ENCODE results near the gene MRPL19.

Gene MRPL19

DNA sequence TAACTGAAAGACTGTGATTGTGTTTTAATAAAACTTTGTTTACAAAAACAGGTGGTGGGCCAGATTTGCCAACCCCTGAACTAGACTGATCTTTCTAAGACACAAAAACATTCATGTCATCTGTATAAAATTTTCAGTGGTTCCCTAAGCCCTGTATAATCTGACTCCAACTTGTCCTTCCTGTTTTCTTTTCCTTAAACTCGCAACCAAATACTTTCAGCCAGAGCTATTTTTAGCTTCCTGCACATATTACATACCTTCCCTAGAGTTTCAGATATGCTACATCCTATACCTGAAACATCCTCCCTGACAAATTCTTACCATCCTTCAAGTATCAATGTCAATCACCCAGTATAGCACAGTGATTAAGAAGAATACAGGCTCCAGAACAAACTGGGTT lies 59.3 kb downstream of the MRPL19 start:
- Histone ChIP-seq H3K27ac (replicated peaks) (no peak overlapping the region), H3K4me3 (replicated peaks; ENCODE audit: insufficient read depth, low read length) (no peak overlapping the region), H3K27me3 (ENCODE audit: insufficient read depth, poor library complexity, severe bottlenecking) (no peaks in the 10 kb centered on the region)
- no peak for TF ChIP-seq POLR2AphosphoS5 (IDR thresholded peaks at IDR 0.05; ENCODE audit: low read depth)
- TF ChIP-seq GABPA (IDR thresholded peaks at IDR 0.05; ENCODE audit: low read depth) = no peak
- TF ChIP-seq SPI1 (IDR thresholded peaks at IDR 0.05; ENCODE audit: borderline replicate concordance, low read depth) = no peak
- TF ChIP-seq, protein P1, sequence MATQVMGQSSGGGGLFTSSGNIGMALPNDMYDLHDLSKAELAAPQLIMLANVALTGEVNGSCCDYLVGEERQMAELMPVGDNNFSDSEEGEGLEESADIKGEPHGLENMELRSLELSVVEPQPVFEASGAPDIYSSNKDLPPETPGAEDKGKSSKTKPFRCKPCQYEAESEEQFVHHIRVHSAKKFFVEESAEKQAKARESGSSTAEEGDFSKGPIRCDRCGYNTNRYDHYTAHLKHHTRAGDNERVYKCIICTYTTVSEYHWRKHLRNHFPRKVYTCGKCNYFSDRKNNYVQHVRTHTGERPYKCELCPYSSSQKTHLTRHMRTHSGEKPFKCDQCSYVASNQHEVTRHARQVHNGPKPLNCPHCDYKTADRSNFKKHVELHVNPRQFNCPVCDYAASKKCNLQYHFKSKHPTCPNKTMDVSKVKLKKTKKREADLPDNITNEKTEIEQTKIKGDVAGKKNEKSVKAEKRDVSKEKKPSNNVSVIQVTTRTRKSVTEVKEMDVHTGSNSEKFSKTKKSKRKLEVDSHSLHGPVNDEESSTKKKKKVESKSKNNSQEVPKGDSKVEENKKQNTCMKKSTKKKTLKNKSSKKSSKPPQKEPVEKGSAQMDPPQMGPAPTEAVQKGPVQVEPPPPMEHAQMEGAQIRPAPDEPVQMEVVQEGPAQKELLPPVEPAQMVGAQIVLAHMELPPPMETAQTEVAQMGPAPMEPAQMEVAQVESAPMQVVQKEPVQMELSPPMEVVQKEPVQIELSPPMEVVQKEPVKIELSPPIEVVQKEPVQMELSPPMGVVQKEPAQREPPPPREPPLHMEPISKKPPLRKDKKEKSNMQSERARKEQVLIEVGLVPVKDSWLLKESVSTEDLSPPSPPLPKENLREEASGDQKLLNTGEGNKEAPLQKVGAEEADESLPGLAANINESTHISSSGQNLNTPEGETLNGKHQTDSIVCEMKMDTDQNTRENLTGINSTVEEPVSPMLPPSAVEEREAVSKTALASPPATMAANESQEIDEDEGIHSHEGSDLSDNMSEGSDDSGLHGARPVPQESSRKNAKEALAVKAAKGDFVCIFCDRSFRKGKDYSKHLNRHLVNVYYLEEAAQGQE (IDR thresholded peaks at IDR 0.05; ENCODE audit: insufficient replicate concordance, low read depth) = no peak
- TF ChIP-seq, protein P2, sequence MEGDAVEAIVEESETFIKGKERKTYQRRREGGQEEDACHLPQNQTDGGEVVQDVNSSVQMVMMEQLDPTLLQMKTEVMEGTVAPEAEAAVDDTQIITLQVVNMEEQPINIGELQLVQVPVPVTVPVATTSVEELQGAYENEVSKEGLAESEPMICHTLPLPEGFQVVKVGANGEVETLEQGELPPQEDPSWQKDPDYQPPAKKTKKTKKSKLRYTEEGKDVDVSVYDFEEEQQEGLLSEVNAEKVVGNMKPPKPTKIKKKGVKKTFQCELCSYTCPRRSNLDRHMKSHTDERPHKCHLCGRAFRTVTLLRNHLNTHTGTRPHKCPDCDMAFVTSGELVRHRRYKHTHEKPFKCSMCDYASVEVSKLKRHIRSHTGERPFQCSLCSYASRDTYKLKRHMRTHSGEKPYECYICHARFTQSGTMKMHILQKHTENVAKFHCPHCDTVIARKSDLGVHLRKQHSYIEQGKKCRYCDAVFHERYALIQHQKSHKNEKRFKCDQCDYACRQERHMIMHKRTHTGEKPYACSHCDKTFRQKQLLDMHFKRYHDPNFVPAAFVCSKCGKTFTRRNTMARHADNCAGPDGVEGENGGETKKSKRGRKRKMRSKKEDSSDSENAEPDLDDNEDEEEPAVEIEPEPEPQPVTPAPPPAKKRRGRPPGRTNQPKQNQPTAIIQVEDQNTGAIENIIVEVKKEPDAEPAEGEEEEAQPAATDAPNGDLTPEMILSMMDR (IDR thresholded peaks at IDR 0.05; ENCODE audit: insufficient read depth, low read length) = no peak
- DNase-seq (ENCODE audit: low read depth in 1 of 2, low spot score in 1 of 2) = no peak

GRCh38 chr2:75707901-75708300 lies 61.3 kb downstream of the MRPL19 start:
- TF ChIP-seq SPI1 (IDR thresholded peaks at IDR 0.05; ENCODE audit: borderline replicate concordance, low read depth) (no peak), GABPA (IDR thresholded peaks at IDR 0.05; ENCODE audit: low read depth) (no peak), POLR2AphosphoS5 (IDR thresholded peaks at IDR 0.05; ENCODE audit: low read depth) (no peak)
- TF ChIP-seq, protein P2 (IDR thresholded peaks at IDR 0.05; ENCODE audit: insufficient read depth, low read length) = no peak
- TF ChIP-seq, protein P1 (IDR thresholded peaks at IDR 0.05; ENCODE audit: insufficient replicate concordance, low read depth) = no peak
- H3K27me3 ChIP-seq (ENCODE audit: insufficient read depth, poor library complexity, severe bottlenecking) = no peaks in the 10 kb centered on the region
- no peak overlapping the region for H3K27ac ChIP-seq (replicated peaks)
- H3K4me3 ChIP-seq (replicated peaks; ENCODE audit: insufficient read depth, low read length) = no peak overlapping the region
- DNase-seq (ENCODE audit: low read depth in 1 of 2, low spot score in 1 of 2) = no peak

- DNase-seq (ENCODE audit: low read depth in 1 of 2, low spot score in 1 of 2) = no peak
- Histone ChIP-seq H3K4me3 (replicated peaks; ENCODE audit: insufficient read depth, low read length) (0 out of 2 replicates have a peak overlapping the region, but pooled peaks have one; percentile 6), H3K27ac (replicated peaks) (no peak overlapping the region), H3K27me3 (ENCODE audit: insufficient read depth, poor library complexity, severe bottlenecking) (no peaks in the 10 kb centered on the region)
- TF ChIP-seq, protein P1 (IDR thresholded peaks at IDR 0.05; ENCODE audit: insufficient replicate concordance, low read depth) = no peak
- TF ChIP-seq, protein P2 (IDR thresholded peaks at IDR 0.05; ENCODE audit: insufficient read depth, low read length) = no peak
- no peak for TF ChIP-seq GABPA (IDR thresholded peaks at IDR 0.05; ENCODE audit: low read depth)
- no peak for TF ChIP-seq POLR2AphosphoS5 (IDR thresholded peaks at IDR 0.05; ENCODE audit: low read depth)
- no peak for TF ChIP-seq SPI1 (IDR thresholded peaks at IDR 0.05; ENCODE audit: borderline replicate concordance, low read depth)
Measured at GRCh38 chr2:75709297-75709696, 62.7 kb downstream of the MRPL19 start.
